Hepatocyte (in vitro differentiated cells): ENCODE measurements around the gene FRY.

Experiments used
- EZH2 ChIP-seq: fragments of 200-600 bp; sonication (generic); IDR thresholded peaks from 2 replicates; pipeline ENCODE4 v1.6.1; 2016; ENCODE audit warnings: antibody characterized with exemption, mild to moderate bottlenecking, borderline replicate concordance
- TF ChIP-seq, protein P1 (sequence below): fragments of 200-600 bp; sonication (generic); IDR thresholded peaks from 2 replicates; pipeline ENCODE4 v1.5.1; 2016; ENCODE audit warnings: antibody characterized with exemption, mild to moderate bottlenecking; ENCODE audit not compliant: poor library complexity

DNA sequence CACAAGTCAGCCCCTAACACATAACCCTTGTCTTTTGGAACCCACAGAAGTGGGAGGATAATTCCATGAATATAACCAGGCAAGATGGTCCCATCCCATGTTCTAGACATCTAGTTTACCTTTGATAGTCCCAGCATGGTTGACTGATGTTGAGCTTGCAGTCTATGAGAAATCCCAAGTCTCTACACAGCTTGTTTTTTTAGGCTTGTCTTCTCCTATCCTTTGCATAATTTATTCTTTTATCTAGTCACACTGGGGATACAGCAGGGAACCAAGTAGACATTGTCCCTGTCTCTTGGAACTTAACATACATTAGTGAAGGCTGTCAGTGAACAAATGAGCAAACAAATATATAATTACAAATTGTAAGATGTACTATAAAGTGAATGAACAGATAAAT, 19.6 kb upstream of the FRY start:
- TF ChIP-seq, protein P1, sequence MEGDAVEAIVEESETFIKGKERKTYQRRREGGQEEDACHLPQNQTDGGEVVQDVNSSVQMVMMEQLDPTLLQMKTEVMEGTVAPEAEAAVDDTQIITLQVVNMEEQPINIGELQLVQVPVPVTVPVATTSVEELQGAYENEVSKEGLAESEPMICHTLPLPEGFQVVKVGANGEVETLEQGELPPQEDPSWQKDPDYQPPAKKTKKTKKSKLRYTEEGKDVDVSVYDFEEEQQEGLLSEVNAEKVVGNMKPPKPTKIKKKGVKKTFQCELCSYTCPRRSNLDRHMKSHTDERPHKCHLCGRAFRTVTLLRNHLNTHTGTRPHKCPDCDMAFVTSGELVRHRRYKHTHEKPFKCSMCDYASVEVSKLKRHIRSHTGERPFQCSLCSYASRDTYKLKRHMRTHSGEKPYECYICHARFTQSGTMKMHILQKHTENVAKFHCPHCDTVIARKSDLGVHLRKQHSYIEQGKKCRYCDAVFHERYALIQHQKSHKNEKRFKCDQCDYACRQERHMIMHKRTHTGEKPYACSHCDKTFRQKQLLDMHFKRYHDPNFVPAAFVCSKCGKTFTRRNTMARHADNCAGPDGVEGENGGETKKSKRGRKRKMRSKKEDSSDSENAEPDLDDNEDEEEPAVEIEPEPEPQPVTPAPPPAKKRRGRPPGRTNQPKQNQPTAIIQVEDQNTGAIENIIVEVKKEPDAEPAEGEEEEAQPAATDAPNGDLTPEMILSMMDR = no peak
- TF ChIP-seq EZH2 = no peak
